ENCODE data around the gene RBPJ.

GRCh38 chr4:26451597-26451996, 130.8 kb downstream of the RBPJ start:
- no peak for TF ChIP-seq CTCF (IDR thresholded peaks at IDR 0.05)
- no peak for TF ChIP-seq POLR2A (IDR thresholded peaks at IDR 0.05)

Measured in esophagus squamous epithelium (tissue), 4 donors.